IMR-90 (cell line): ENCODE data around the gene HOXD12. TPM values are rescaled to one million over a fixed set of nuclear protein-coding genes. Genes with fewer than 3 reads are reported as not detected.

ENCODE experiments used
- ATAC-seq: fragments of 200-7000 bp; cut with Tn5 transposase; 2 replicates; pipeline ENCODE4 v1.9.1; 2020; ENCODE audit warnings: low read depth, mild to moderate bottlenecking, moderate library complexity
- BruUV-seq: library from RNA; stranded (reverse); fragments of 400-500 nt; replicated peaks from 2 replicates; lab custom pipeline; 2021; lab: Mats Ljungman, UMichigan
- CTCF ChIA-PET: fragments of 300-600 bp; formaldehyde crosslinking; extraction: SDS; loops from one replicate; lab custom pipeline; 2021; ENCODE audit warnings: antibody characterized with exemption; lab: Yijun Ruan, JAX
- POLR2A ChIA-PET: fragments of 300-600 bp; sonication (Branson Sonifier 250); formaldehyde crosslinking; loops from one replicate; lab custom pipeline; 2022; ENCODE audit warnings: antibody characterized with exemption; ENCODE audit not compliant: unreplicated experiment; lab: Charles Lee
- DNase-seq: peaks from one replicate; pipeline ENCODE4 v3.0.0; 2013
- H2AFZ ChIP-seq: replicated peaks from 2 replicates; pipeline ENCODE3; 2013; ENCODE audit warnings: low read length, mild to moderate bottlenecking; ENCODE audit not compliant: poor library complexity
- H2AK5ac ChIP-seq: 2 replicates; pipeline ENCODE4 v1.6.1; 2013; ENCODE audit warnings: low read depth, low read length, inconsistent platforms
- H2AK9ac ChIP-seq: replicated peaks from 2 replicates; pipeline ENCODE3; 2013; ENCODE audit warnings: mild to moderate bottlenecking, low read depth, low read length, moderate library complexity; ENCODE audit not compliant: poor library complexity
- H2BK120ac ChIP-seq: 2 replicates; pipeline ENCODE4 v1.6.1; 2013; ENCODE audit warnings: low read depth, low read length, inconsistent platforms
- H2BK15ac ChIP-seq: 3 replicates; pipeline ENCODE4 v1.6.1; 2013; ENCODE audit warnings: low read depth, low read length, inconsistent platforms
- H2BK20ac ChIP-seq: 2 replicates; pipeline ENCODE4 v1.6.1; 2013; ENCODE audit warnings: low read depth, mild to moderate bottlenecking, inconsistent platforms, low read length, moderate library complexity
- H2BK5ac ChIP-seq: 2 replicates; pipeline ENCODE4 v1.6.1; 2013; ENCODE audit warnings: mild to moderate bottlenecking, low read depth, low read length, inconsistent platforms; ENCODE audit not compliant: poor library complexity, severe bottlenecking
- H3K14ac ChIP-seq: replicated peaks from 2 replicates; pipeline ENCODE4 v1.6.1; 2013; ENCODE audit warnings: low read depth, low read length, inconsistent platforms
- H3K18ac ChIP-seq: 2 replicates; pipeline ENCODE4 v1.6.1; 2013; ENCODE audit warnings: low read depth, low read length, control low read depth
- H3K23ac ChIP-seq: 2 replicates; pipeline ENCODE4 v1.6.1; 2013; ENCODE audit warnings: low read depth, low read length, inconsistent platforms
- H3K27ac ChIP-seq: 2 replicates; pipeline ENCODE4 v1.5.1; 2013; ENCODE audit warnings: mild to moderate bottlenecking, control low read depth, low read length; ENCODE audit not compliant: insufficient read depth
- H3K27me3 ChIP-seq: 2 replicates; pipeline ENCODE4 v1.6.1; 2013; ENCODE audit warnings: low read length; ENCODE audit not compliant: control insufficient read depth, insufficient read depth
- H3K36me3 ChIP-seq: 2 replicates; pipeline ENCODE4 v1.6.1; 2013; ENCODE audit warnings: low read length, mixed read lengths; ENCODE audit not compliant: control insufficient read depth, insufficient read depth
- H3K4ac ChIP-seq: 2 replicates; pipeline ENCODE4 v1.6.1; 2013; ENCODE audit warnings: low read depth, low read length, inconsistent platforms
- H3K4me1 ChIP-seq: 2 replicates; pipeline ENCODE4 v1.6.1; 2013; ENCODE audit warnings: low read length, mixed read lengths; ENCODE audit not compliant: control insufficient read depth, insufficient read depth
- H3K4me2 ChIP-seq: 2 replicates; pipeline ENCODE4 v1.6.1; 2013; ENCODE audit warnings: low read depth, mild to moderate bottlenecking, control low read depth, low read length, moderate library complexity
- H3K4me3 ChIP-seq: 2 replicates; pipeline ENCODE4 v1.5.1; 2013; ENCODE audit warnings: low read depth, mild to moderate bottlenecking, control low read depth, low read length, moderate library complexity; ENCODE audit not compliant: insufficient read depth
- H3K56ac ChIP-seq: 2 replicates; pipeline ENCODE4 v1.6.1; 2013; ENCODE audit warnings: low read length, inconsistent platforms; ENCODE audit not compliant: insufficient read depth; ENCODE audit errors: extremely low read depth
- H3K79me1 ChIP-seq, 2 experiments: 2 replicates each; pipeline ENCODE4 v1.6.1; 2013; ENCODE audit warnings: low read length in 2 of 2, inconsistent platforms in 1 of 2, low read depth in 1 of 2
- H3K9ac ChIP-seq: 2 replicates; pipeline ENCODE4 v1.6.1; 2013; ENCODE audit warnings: low read depth, low read length, control low read depth
- H3K9me1 ChIP-seq: 2 replicates; pipeline ENCODE4 v1.6.1; 2013; ENCODE audit warnings: low read length, inconsistent platforms; ENCODE audit not compliant: insufficient read depth
- H3K9me3 ChIP-seq: 2 replicates; pipeline ENCODE4 v1.6.1; 2013; ENCODE audit warnings: low read length; ENCODE audit not compliant: control insufficient read depth, insufficient read depth
- H4K20me1 ChIP-seq: 2 replicates; pipeline ENCODE4 v1.6.1; 2013; ENCODE audit warnings: low read length, inconsistent platforms; ENCODE audit not compliant: insufficient read depth
- H4K5ac ChIP-seq: 2 replicates; pipeline ENCODE4 v1.6.1; 2013; ENCODE audit warnings: mild to moderate bottlenecking, low read depth, low read length, control low read depth
- H4K8ac ChIP-seq, 2 experiments: 2 replicates each; pipeline ENCODE4 v1.6.1; 2013; ENCODE audit warnings: low read depth in 2 of 2, low read length in 2 of 2, control low read depth in 1 of 2, inconsistent platforms in 1 of 2
- H4K91ac ChIP-seq: 2 replicates; pipeline ENCODE4 v1.6.1; 2013; ENCODE audit warnings: low read depth, low read length, inconsistent platforms; ENCODE audit not compliant: insufficient read depth
- BHLHE40 ChIP-seq: fragments of 150-350 bp; IDR thresholded peaks from 2 replicates; pipeline ENCODE4 v1.6.1; 2016; ENCODE audit warnings: mild to moderate bottlenecking, low read depth, low read length
- CEBPB ChIP-seq: IDR thresholded peaks from 2 replicates; pipeline ENCODE4 v1.6.1; 2012; ENCODE audit warnings: low read depth, low read length, improper control_type of control experiment
- CHD1 ChIP-seq: IDR thresholded peaks from 2 replicates; pipeline ENCODE4 v1.6.1; 2012; ENCODE audit warnings: low read depth, low read length, improper control_type of control experiment
- FOS ChIP-seq: fragments of 150-350 bp; IDR thresholded peaks from 2 replicates; pipeline ENCODE4 v1.6.1; 2016; ENCODE audit warnings: low read depth, low read length
- MAFK ChIP-seq: IDR thresholded peaks from 2 replicates; pipeline ENCODE4 v1.6.1; 2012; ENCODE audit warnings: low read depth, low read length, improper control_type of control experiment
- MAZ ChIP-seq: IDR thresholded peaks from 2 replicates; pipeline ENCODE4 v1.6.1; 2012; ENCODE audit warnings: low read depth, mild to moderate bottlenecking, low read length, improper control_type of control experiment, moderate library complexity, borderline replicate concordance
- MXI1 ChIP-seq: IDR thresholded peaks from 2 replicates; pipeline ENCODE4 v1.6.1; 2012; ENCODE audit warnings: low read depth, mild to moderate bottlenecking, low read length, moderate library complexity, borderline replicate concordance
- NFE2L2 ChIP-seq: fragments of 150-350 bp; IDR thresholded peaks from 2 replicates; pipeline ENCODE4 v1.6.1; 2016; ENCODE audit warnings: low read depth, mild to moderate bottlenecking, low read length
- POLR2A ChIP-seq: IDR thresholded peaks from 2 replicates; pipeline ENCODE4 v1.6.1; 2012; ENCODE audit warnings: mild to moderate bottlenecking, low read depth, low read length
- RAD21 ChIP-seq: IDR thresholded peaks from 2 replicates; pipeline ENCODE4 v1.6.1; 2012; ENCODE audit warnings: low read length, improper control_type of control experiment
- RCOR1 ChIP-seq: IDR thresholded peaks from 2 replicates; pipeline ENCODE4 v1.6.1; 2012; ENCODE audit warnings: mild to moderate bottlenecking, low read length, improper control_type of control experiment; ENCODE audit not compliant: insufficient replicate concordance
- RFX5 ChIP-seq: IDR thresholded peaks from 2 replicates; pipeline ENCODE4 v1.8.0; 2012; ENCODE audit warnings: low read depth, mild to moderate bottlenecking, low read length, moderate library complexity
- SMC3 ChIP-seq: fragments of 150-350 bp; IDR thresholded peaks from 2 replicates; pipeline ENCODE4 v1.6.1; 2016; ENCODE audit warnings: low read depth, mild to moderate bottlenecking, antibody characterized with exemption, low read length, moderate library complexity
- WGBS, 2 experiments: methylation state at CpG; one replicate each; pipeline versions ENCODE4 v1.1.5 to v1.1.7; 2013; ENCODE audit warnings: missing lambda C conversion rate in 2 of 2; ENCODE audit not compliant: insufficient read length in 1 of 2; ENCODE audit errors: extremely low coverage in 2 of 2; 5-methylcytosine and 5-hydroxymethylcytosine counted together
- dilution Hi-C: fragments of 300-500 bp; cut with HindIII; formaldehyde crosslinking; loops from one replicate; pipeline ENCODE4 v1.14.3; 2018; ENCODE audit warnings: low sequenced_read_pairs; ENCODE audit not compliant: unreplicated experiment
- in situ Hi-C: fragments of 300-500 bp; cut with MboI; formaldehyde crosslinking; loops from 3 replicates; pipeline ENCODE4 v1.14.3; 2019; ENCODE audit warnings: low sequenced_read_pairs, inconsistent platforms, mixed read lengths
- intact Hi-C: fragments of 100-400 bp; cut with micrococcal nuclease; formaldehyde crosslinking; loops from 2 replicates; pipeline ENCODE4 v1.10.0; 2022
- polyA plus RNA-seq, 3 experiments: library from polyadenylated mRNA; depleted of rRNA; stranded (reverse); fragments of >200 nt; gene quantifications; 2 replicates each; pipeline ENCODE4 v1.2.3, GENCODE V29; 2012; ENCODE audit warnings: low replicate concordance in 1 of 3
- total RNA-seq: library from RNA; depleted of rRNA; stranded (reverse); fragments of >200 nt; gene quantifications from 2 replicates; pipeline ENCODE4 v1.2.3, GENCODE V29; 2012
- TF ChIP-seq, protein P1 (sequence below): fragments of 150-350 bp; IDR thresholded peaks from 2 replicates; pipeline ENCODE4 v1.6.1; 2016; ENCODE audit warnings: low read depth, mild to moderate bottlenecking, low read length, moderate library complexity, borderline replicate concordance
- TF ChIP-seq, protein P2 (sequence below): conservative IDR thresholded peaks from 2 replicates; pipeline ENCODE4 v1.5.1; 2012; ENCODE audit warnings: mild to moderate bottlenecking, low read depth, low read length, improper control_type of control experiment

The HOXD12 gene
- total and polyA plus RNA-seq, 2 of the 4 experiments (the other 2 are of a cell fraction), result not detected

DNA sequence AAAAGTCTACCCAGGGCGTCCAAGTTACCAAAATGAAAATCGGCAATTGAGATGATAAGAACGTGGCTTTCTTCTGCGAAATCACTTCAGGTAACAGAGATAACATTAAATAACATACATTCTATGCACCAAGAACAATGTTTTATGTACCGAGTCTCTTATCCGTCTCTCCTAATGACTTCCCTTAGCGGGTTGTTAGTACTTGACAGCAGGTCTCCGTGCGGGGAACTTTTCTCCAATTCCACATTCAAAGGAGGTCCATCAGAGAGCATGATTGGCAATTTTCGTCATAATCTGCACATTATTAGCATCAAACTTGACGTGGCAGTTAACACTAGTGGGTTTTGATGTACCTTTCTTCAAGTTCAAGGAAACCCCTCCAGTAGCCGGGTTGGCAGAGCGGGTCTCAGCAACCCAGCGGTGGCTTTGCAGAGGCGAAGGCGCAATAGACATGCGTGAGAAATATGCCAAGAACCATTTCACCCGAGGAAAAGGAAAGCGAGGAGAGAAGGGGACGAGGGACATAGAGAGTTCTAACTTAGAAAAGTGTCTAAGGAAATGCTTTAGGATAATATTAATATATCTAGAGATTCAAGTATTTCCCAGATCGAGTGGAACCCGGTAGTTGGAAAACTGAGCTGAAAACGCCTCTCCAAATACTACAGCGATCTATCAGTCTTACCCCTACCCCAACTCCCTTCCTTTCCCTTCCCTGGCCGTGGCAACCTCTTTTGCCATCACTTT lies 20.9 kb upstream of the HOXD12 start:
- Histone ChIP-seq H3K9ac (no peak overlapping the region), H3K79me1 (no peaks in the 10 kb centered on the region), H4K20me1 (peaks cover 3% of the 10 kb centered on the region; the same call in 1 of the 2 replicates), H2BK120ac (no peak overlapping the region), H3K4me2 (no peak overlapping the region; the same call in 1 of the 2 replicates), H2BK15ac (no peak overlapping the region), H3K9me1 (no peaks in the 10 kb centered on the region), H2BK5ac (no peak overlapping the region), H3K4ac (no peak overlapping the region), H4K8ac (no peak overlapping the region), H3K23ac (no peak overlapping the region), H3K18ac (no peak overlapping the region), H3K27ac (no peak overlapping the region), H2AK9ac (no peak overlapping the region), H3K27me3 (peaks cover 84% of the 10 kb centered on the region), H2BK20ac (no peak overlapping the region), H2AK5ac (no peak overlapping the region), H3K9me3 (peaks cover 21% of the 10 kb centered on the region), H3K56ac (no peak overlapping the region), H3K14ac (no peak overlapping the region), H3K36me3 (no peaks in the 10 kb centered on the region), H3K4me3 (no peak overlapping the region), H2AFZ (no peak overlapping the region), H4K5ac (no peak overlapping the region), H3K4me1 (peaks cover 1% of the 10 kb centered on the region), H4K91ac (no peak overlapping the region)
- in situ Hi-C loops (loop anchor here (25.0 kb wide), 2 partner anchors 1041 to 1341 kb away; no protein-coding TSS in a partner anchor), intact Hi-C loops (no loop called here), dilution Hi-C loops (no loop called here)
- ChIA-PET CTCF (interaction anchor here (1.0 kb wide), 1 partner anchor 389 kb away, joined by 3 read pairs; no protein-coding TSS in a partner anchor), POLR2A (no interaction called here)
- 3% methylated on average over 13 of the region's 25 CpGs; no CpG with 5 or more reads in 1 of the 2 experiments for WGBS, 2 experiments
- no peak for DNase-seq
- ATAC-seq, result no peak
- BruUV-seq, result no TSS peak
- no peak for TF ChIP-seq MAFK
- no peak for TF ChIP-seq BHLHE40
- no peak for TF ChIP-seq NFE2L2
- no peak for TF ChIP-seq RFX5
- TF ChIP-seq MAZ, result no peak
- no peak for TF ChIP-seq SMC3
- TF ChIP-seq POLR2A, result no peak
- no peak for TF ChIP-seq FOS
- TF ChIP-seq, protein P1, sequence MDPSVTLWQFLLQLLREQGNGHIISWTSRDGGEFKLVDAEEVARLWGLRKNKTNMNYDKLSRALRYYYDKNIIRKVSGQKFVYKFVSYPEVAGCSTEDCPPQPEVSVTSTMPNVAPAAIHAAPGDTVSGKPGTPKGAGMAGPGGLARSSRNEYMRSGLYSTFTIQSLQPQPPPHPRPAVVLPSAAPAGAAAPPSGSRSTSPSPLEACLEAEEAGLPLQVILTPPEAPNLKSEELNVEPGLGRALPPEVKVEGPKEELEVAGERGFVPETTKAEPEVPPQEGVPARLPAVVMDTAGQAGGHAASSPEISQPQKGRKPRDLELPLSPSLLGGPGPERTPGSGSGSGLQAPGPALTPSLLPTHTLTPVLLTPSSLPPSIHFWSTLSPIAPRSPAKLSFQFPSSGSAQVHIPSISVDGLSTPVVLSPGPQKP, result no peak
- TF ChIP-seq RCOR1, result no peak
- TF ChIP-seq CHD1, result no peak
- TF ChIP-seq RAD21, result no peak
- no peak for TF ChIP-seq MXI1
- TF ChIP-seq CEBPB, result no peak
- TF ChIP-seq, protein P2, sequence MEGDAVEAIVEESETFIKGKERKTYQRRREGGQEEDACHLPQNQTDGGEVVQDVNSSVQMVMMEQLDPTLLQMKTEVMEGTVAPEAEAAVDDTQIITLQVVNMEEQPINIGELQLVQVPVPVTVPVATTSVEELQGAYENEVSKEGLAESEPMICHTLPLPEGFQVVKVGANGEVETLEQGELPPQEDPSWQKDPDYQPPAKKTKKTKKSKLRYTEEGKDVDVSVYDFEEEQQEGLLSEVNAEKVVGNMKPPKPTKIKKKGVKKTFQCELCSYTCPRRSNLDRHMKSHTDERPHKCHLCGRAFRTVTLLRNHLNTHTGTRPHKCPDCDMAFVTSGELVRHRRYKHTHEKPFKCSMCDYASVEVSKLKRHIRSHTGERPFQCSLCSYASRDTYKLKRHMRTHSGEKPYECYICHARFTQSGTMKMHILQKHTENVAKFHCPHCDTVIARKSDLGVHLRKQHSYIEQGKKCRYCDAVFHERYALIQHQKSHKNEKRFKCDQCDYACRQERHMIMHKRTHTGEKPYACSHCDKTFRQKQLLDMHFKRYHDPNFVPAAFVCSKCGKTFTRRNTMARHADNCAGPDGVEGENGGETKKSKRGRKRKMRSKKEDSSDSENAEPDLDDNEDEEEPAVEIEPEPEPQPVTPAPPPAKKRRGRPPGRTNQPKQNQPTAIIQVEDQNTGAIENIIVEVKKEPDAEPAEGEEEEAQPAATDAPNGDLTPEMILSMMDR, result no peak
